ENCODE measurements around the gene AK1. TPM values are rescaled to one million over a fixed set of nuclear protein-coding genes. Genes with fewer than 3 reads are reported as not detected.

AK1 gene
- total and polyA plus RNA-seq, 9 of the 15 experiments (the other 6 are each of a cell fraction or from before 2014, with no cell fraction given): 10.1 to 71.8 (median 39.0) TPM

- Histone ChIP-seq H3K27ac (ENCODE audit: extremely low read depth, low read depth, low read length) (peak overlapping the region; percentile 46; the same call in 1 of the 3 replicates), H3K9ac (ENCODE audit: insufficient read depth in 1 of 2, low read depth in 2 of 2, low read length in 2 of 2) (peak overlapping the region; percentile 6 to 86; a peak in 3 of 4 replicates), H3K36me3 (ENCODE audit: control insufficient read depth, insufficient read depth, low read length) (no peaks in the 10 kb centered on the region), H3K4me2 (ENCODE audit: insufficient read depth, low read length) (no peak overlapping the region), H3K4me1 (replicated peaks in 1 of 2; ENCODE audit: control insufficient read depth in 2 of 2, insufficient read depth in 2 of 2, low read length in 2 of 2) (peaks cover 23 to 28% of the 10 kb centered on the region in 2 experiments), H3K4me3 (no peak overlapping the region), H2AFZ (ENCODE audit: low read depth, low read length) (peak overlapping the region; percentile 87), H3K79me2 (ENCODE audit: control insufficient read depth, insufficient read depth, low read length) (no peaks in the 10 kb centered on the region), H4K20me1 (replicated peaks; ENCODE audit: control insufficient read depth, insufficient read depth, low read length) (no peaks in the 10 kb centered on the region), H3K9me3 (replicated peaks; ENCODE audit: control insufficient read depth, insufficient read depth, low read depth, low read length) (peaks cover 17% of the 10 kb centered on the region), H3K9me1 (ENCODE audit: control insufficient read depth, insufficient read depth, low read length) (peaks cover 3% of the 10 kb centered on the region), H3K27me3 (ENCODE audit: control insufficient read depth in 2 of 2, insufficient read depth in 2 of 2, low read length in 2 of 2) (no peaks in the 10 kb centered on the region)
- FAIRE-seq (no peak), DNase-seq (ENCODE audit: extremely low read depth in 1 of 4, low spot score in 3 of 4) (peak in 3 of 4 experiments; percentile 41 to 72 (median 67)), ATAC-seq (peak; percentile 46)
- intact Hi-C loops (cut with micrococcal nuclease) (no loop called here), in situ Hi-C loops (cut with MboI) (no loop called here)
- no TSS peak for BruUV-seq (replicated peaks)
- ChIA-PET POLR2A (interaction anchor here (0.6 kb wide), 2 partner anchors 10 to 31 kb away, joined by 3 to 5 read pairs; no protein-coding TSS in a partner anchor), CTCF (ENCODE audit: low intra/inter-chr PET ratio) (no interaction called here)
- 34% methylated on average over 17 of the region's 18 CpGs for WGBS (ENCODE audit: insufficient coverage, low coverage, missing lambda C conversion rate)
- TF ChIP-seq KAT7 (CRISPR knock-in tag; IDR thresholded peaks at IDR 0.05; ENCODE audit: borderline replicate concordance) (no peak), ARID2 (IDR thresholded peaks at IDR 0.05) (no peak), TBL1XR1 (IDR thresholded peaks at IDR 0.05; ENCODE audit: low read length in 2 of 2) (peak in 1 of 2 experiments; percentile 61; a peak in 1 of 4 replicates), POLR2G (IDR thresholded peaks at IDR 0.05; ENCODE audit: low read depth, low read length) (no peak), BCOR (IDR thresholded peaks at IDR 0.05) (peak; percentile 79), SMARCE1 (IDR thresholded peaks at IDR 0.05) (peak; percentile 76; the same call in 1 of the 2 replicates), MEF2D (tag; conservative IDR thresholded peaks at IDR 0.05; ENCODE audit: low read depth) (0 out of 2 replicates have a peak, but pooled peaks have one; percentile 19), SMARCA4 (IDR thresholded peaks at IDR 0.05) (peak; percentile 32; the same call in 1 of the 2 replicates), MAZ (CRISPR knock-in tag; conservative IDR thresholded peaks at IDR 0.05 in 1 of 2, IDR thresholded peaks at IDR 0.05 in 1 of 2) (peak; percentile 34 to 43; a peak in 1 of 4 replicates), ATF7 (IDR thresholded peaks at IDR 0.05) (peak; percentile 76), SMAD1 (IDR thresholded peaks at IDR 0.05; ENCODE audit: low read depth, low read length, partially characterized antibody) (peak; percentile 87), SMAD4 (CRISPR knock-in tag; conservative IDR thresholded peaks at IDR 0.05) (peak; percentile 69), ZFP30 (CRISPR knock-in tag; IDR thresholded peaks at IDR 0.05; ENCODE audit: borderline replicate concordance) (no peak), PATZ1 (CRISPR knock-in tag; IDR thresholded peaks at IDR 0.05; ENCODE audit: borderline replicate concordance) (peak; percentile 65; the same call in 1 of the 2 replicates), UBTF (IDR thresholded peaks at IDR 0.05; ENCODE audit: borderline replicate concordance in 1 of 2, low read depth in 2 of 2, low read length in 2 of 2) (no peak), CXXC5 (CRISPR knock-in tag; IDR thresholded peaks at IDR 0.05) (peak; percentile 38; the same call in 1 of the 2 replicates), ZNF124 (CRISPR knock-in tag; IDR thresholded peaks at IDR 0.05) (no peak)
Measured at GRCh38 chr9:127846443-127847177, 30.9 kb downstream of the AK1 start.
